DND-41 (cell line): ENCODE results near the gene ATP1A2.

ENCODE experiments used
- ATAC-seq: fragments of 200-7000 bp; cut with Tn5 transposase; 3 replicates; pipeline ENCODE4 v1.9.1; 2021; ENCODE audit warnings: low read depth; ENCODE audit not compliant: insufficient read depth
- DNase-seq: peaks from one replicate; pipeline ENCODE4 v3.0.0-alpha.2; 2020
- H2AFZ ChIP-seq: 2 replicates; pipeline ENCODE4 v1.6.0; 2012; ENCODE audit warnings: low read depth, low read length
- H3K27ac ChIP-seq: 2 replicates; pipeline ENCODE4 v1.5.1; 2012; ENCODE audit warnings: low read length, inconsistent platforms
- H3K27me3 ChIP-seq: fragments of 200-600 bp; sonication (generic); 2 replicates; pipeline ENCODE4 v1.6.0; 2012; ENCODE audit warnings: low read length, mild to moderate bottlenecking, inconsistent platforms; ENCODE audit not compliant: insufficient read depth, poor library complexity
- H3K36me3 ChIP-seq: 2 replicates; pipeline ENCODE4 v1.5.1; 2012; ENCODE audit warnings: low read length, inconsistent platforms; ENCODE audit not compliant: insufficient read depth
- H3K4me1 ChIP-seq: 2 replicates; pipeline ENCODE4 v1.5.1; 2012; ENCODE audit warnings: mild to moderate bottlenecking, low read length; ENCODE audit not compliant: insufficient read depth
- H3K4me2 ChIP-seq: 2 replicates; pipeline ENCODE4 v1.6.0; 2012; ENCODE audit warnings: mild to moderate bottlenecking, moderate library complexity, low read length, inconsistent platforms; ENCODE audit not compliant: insufficient read depth
- H3K4me3 ChIP-seq, 2 experiments: fragments of 200-600 bp in 1 of 2; shearing (Covaris generic) in 1 of 2; 2 replicates each; pipeline ENCODE4 v1.5.1; 2012 to 2016; ENCODE audit warnings: inconsistent platforms in 2 of 2, low read length in 2 of 2, mild to moderate bottlenecking in 2 of 2, low read depth in 1 of 2, moderate library complexity in 1 of 2
- H3K79me2 ChIP-seq: 2 replicates; pipeline ENCODE4 v1.6.0; 2012; ENCODE audit warnings: low read length, inconsistent platforms; ENCODE audit not compliant: insufficient read depth
- H3K9ac ChIP-seq: 2 replicates; pipeline ENCODE4 v1.6.0; 2012; ENCODE audit warnings: low read depth, mild to moderate bottlenecking, inconsistent platforms, low read length, moderate library complexity
- H3K9me3 ChIP-seq: 2 replicates; pipeline ENCODE4 v1.5.1; 2012; ENCODE audit warnings: low read length, moderate library complexity, mild to moderate bottlenecking, inconsistent platforms; ENCODE audit not compliant: insufficient read depth, severe bottlenecking
- H4K20me1 ChIP-seq: 2 replicates; pipeline ENCODE4 v1.6.0; 2012; ENCODE audit warnings: low read length; ENCODE audit not compliant: insufficient read depth
- EZH2 ChIP-seq: IDR thresholded peaks from 3 replicates; pipeline ENCODE4 v1.6.1; 2012; ENCODE audit warnings: borderline replicate concordance, low read depth, mild to moderate bottlenecking, moderate library complexity, low read length, inconsistent platforms; ENCODE audit not compliant: severe bottlenecking
- TF ChIP-seq, protein P1 (sequence below): IDR thresholded peaks from 2 replicates; pipeline ENCODE4 v1.5.1; 2012; ENCODE audit warnings: borderline replicate concordance, low read length, moderate library complexity, mild to moderate bottlenecking; ENCODE audit not compliant: poor library complexity, severe bottlenecking; ENCODE audit errors: extremely low read depth

Gene ATP1A2

DNA sequence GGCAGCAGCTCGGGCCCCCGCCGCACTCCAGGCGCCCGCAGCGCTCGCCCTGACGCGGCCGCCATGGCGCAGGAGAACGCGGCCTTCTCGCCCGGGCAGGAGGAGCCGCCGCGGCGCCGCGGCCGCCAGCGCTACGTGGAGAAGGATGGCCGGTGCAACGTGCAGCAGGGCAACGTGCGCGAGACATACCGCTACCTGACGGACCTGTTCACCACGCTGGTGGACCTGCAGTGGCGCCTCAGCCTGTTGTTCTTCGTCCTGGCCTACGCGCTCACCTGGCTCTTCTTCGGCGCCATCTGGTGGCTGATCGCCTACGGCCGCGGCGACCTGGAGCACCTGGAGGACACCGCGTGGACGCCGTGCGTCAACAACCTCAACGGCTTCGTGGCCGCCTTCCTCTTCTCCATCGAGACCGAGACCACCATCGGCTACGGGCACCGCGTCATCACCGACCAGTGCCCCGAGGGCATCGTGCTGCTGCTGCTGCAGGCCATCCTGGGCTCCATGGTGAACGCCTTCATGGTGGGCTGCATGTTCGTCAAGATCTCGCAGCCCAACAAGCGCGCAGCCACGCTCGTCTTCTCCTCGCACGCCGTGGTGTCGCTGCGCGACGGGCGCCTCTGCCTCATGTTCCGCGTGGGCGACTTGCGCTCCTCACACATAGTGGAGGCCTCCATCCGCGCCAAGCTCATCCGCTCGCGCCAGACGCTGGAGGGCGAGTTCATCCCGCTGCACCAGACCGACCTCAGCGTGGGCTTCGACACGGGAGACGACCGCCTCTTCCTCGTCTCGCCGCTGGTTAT, 31.4 kb upstream of the ATP1A2 start:
- Histone ChIP-seq H3K9me3 (no peaks in the 10 kb centered on the region), H2AFZ (no peak overlapping the region), H4K20me1 (no peaks in the 10 kb centered on the region), H3K27ac (no peak overlapping the region), H3K4me2 (no peak overlapping the region), H3K4me3 (no peak overlapping the region), H3K27me3 (no peaks in the 10 kb centered on the region), H3K9ac (no peak overlapping the region), H3K36me3 (peaks cover 7% of the 10 kb centered on the region; the same call in 1 of the 2 replicates), H3K79me2 (no peaks in the 10 kb centered on the region), H3K4me1 (no peaks in the 10 kb centered on the region)
- DNase-seq, result no peak
- no peak for TF ChIP-seq EZH2
- TF ChIP-seq, protein P1, sequence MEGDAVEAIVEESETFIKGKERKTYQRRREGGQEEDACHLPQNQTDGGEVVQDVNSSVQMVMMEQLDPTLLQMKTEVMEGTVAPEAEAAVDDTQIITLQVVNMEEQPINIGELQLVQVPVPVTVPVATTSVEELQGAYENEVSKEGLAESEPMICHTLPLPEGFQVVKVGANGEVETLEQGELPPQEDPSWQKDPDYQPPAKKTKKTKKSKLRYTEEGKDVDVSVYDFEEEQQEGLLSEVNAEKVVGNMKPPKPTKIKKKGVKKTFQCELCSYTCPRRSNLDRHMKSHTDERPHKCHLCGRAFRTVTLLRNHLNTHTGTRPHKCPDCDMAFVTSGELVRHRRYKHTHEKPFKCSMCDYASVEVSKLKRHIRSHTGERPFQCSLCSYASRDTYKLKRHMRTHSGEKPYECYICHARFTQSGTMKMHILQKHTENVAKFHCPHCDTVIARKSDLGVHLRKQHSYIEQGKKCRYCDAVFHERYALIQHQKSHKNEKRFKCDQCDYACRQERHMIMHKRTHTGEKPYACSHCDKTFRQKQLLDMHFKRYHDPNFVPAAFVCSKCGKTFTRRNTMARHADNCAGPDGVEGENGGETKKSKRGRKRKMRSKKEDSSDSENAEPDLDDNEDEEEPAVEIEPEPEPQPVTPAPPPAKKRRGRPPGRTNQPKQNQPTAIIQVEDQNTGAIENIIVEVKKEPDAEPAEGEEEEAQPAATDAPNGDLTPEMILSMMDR, result peak; percentile 62
- no peak for ATAC-seq

- DNase-seq (no peak), ATAC-seq (no peak)
- Histone ChIP-seq H3K36me3 (peaks cover 7% of the 10 kb centered on the region; the same call in 1 of the 2 replicates), H3K27ac (no peak overlapping the region), H3K4me2 (no peak overlapping the region), H3K9me3 (no peaks in the 10 kb centered on the region), H2AFZ (no peak overlapping the region), H3K79me2 (no peaks in the 10 kb centered on the region), H3K9ac (no peak overlapping the region), H4K20me1 (0 out of 2 replicates have a peak, but pooled peaks cover 2% of the 10 kb centered on the region), H3K27me3 (no peaks in the 10 kb centered on the region), H3K4me1 (no peaks in the 10 kb centered on the region), H3K4me3 (no peak overlapping the region)
- no peak for TF ChIP-seq EZH2
- TF ChIP-seq, protein P1, result no peak
Observed at GRCh38 chr1:160084771-160085321, 30.7 kb upstream of the ATP1A2 start.

- H3K9me3 ChIP-seq, result no peaks in the 10 kb centered on the region
- ATAC-seq (peak; percentile 87), DNase-seq (peak; percentile 67)
- peaks cover 2% of the 10 kb centered on the region; the same call in 1 of the 2 replicates for H4K20me1 ChIP-seq
- H3K4me2 ChIP-seq, result no peak overlapping the region
- TF ChIP-seq, protein P1, result peak; percentile 75
- no peak for TF ChIP-seq EZH2
- H2AFZ ChIP-seq, result no peak overlapping the region
- H3K27ac ChIP-seq, result no peak overlapping the region
- H3K4me3 ChIP-seq, result no peak overlapping the region
- H3K9ac ChIP-seq, result no peak overlapping the region
- no peaks in the 10 kb centered on the region for H3K27me3 ChIP-seq
- H3K36me3 ChIP-seq, result peaks cover 13% of the 10 kb centered on the region; the same call in 1 of the 2 replicates
- no peaks in the 10 kb centered on the region for H3K79me2 ChIP-seq
- H3K4me1 ChIP-seq, result no peaks in the 10 kb centered on the region
Observed at GRCh38 chr1:160085686-160086455, 29.7 kb upstream of the ATP1A2 start.
